Central memory CD8-positive, alpha-beta T cell (primary cell): ENCODE data around the gene GPR31.
A peak's percentile ranks its signal among the peaks of the same experiment; 100 is the strongest.

Source experiments
- ATAC-seq: fragments of 150-1000 bp; cut with Tn5 transposase; replicated peaks from 2 replicates; pipeline ENCODE4 v1.10.0; 2022; ENCODE audit warnings: mild to moderate bottlenecking, moderate FRiP score, moderate number of reproducible peaks; ENCODE audit not compliant: poor library complexity, severe bottlenecking; ENCODE audit errors: extremely low read depth
- DNase-seq, 2 donors: peaks; one replicate each; pipeline ENCODE4 v3.0.0; 2021; ENCODE audit warnings: low spot score in 2 of 2
- H3K27ac Mint-ChIP-seq: one replicate; pipeline ENCODE4 v1.8.0; 2022; ENCODE audit warnings: low read depth, mild to moderate bottlenecking, moderate library complexity, mixed read lengths
- H3K27me3 Mint-ChIP-seq: one replicate; pipeline ENCODE4 v1.8.0; 2022; ENCODE audit warnings: mixed read lengths
- H3K36me3 Mint-ChIP-seq: one replicate; pipeline ENCODE4 v1.8.0; 2022; ENCODE audit warnings: mild to moderate bottlenecking, moderate library complexity, mixed read lengths; ENCODE audit not compliant: insufficient read depth
- H3K4me1 Mint-ChIP-seq: one replicate; pipeline ENCODE4 v1.8.0; 2022; ENCODE audit warnings: mixed read lengths
- H3K4me3 Mint-ChIP-seq: one replicate; pipeline ENCODE4 v1.8.0; 2022; ENCODE audit warnings: mild to moderate bottlenecking, moderate library complexity, mixed read lengths
- H3K9me3 Mint-ChIP-seq: one replicate; pipeline ENCODE4 v1.8.0; 2022; ENCODE audit warnings: mixed read lengths

GPR31 gene

GRCh38 chr6:167119670-167120582, 37.9 kb downstream of the GPR31 start:
- Mint-ChIP-seq H3K4me3 (no peak overlapping the region), H3K27ac (peak overlapping the region; percentile 90), H3K27me3 (peaks cover 22% of the 10 kb centered on the region), H3K36me3 (peaks cover 8% of the 10 kb centered on the region), H3K9me3 (no peaks in the 10 kb centered on the region), H3K4me1 (peaks cover 64% of the 10 kb centered on the region)
- peak; percentile 89 for ATAC-seq
- DNase-seq: peak in 1 of 2 donors; percentile 68

DNA sequence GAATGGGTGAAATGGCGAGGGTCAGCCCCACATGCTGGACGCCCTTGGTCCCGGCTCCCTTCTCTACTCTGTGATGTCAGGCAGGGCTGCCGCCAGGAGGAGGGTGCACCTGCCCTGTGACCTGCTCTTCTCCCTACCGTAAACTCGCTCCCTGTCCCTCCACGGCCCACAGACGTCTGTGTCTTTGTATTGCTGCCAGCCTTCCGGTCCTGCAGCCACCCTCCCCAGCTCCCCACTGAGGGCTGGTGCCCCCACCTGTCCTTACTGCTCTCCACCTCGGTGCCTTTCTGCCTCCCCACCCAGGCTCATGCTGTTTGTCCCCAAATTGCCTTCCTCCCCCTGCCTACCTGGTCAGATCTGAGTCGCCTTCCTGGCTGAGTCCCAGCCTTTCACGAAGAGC, 38.9 kb downstream of the GPR31 start:
- no peaks in the 10 kb centered on the region for H3K9me3 Mint-ChIP-seq
- ATAC-seq: no peak
- no peak for DNase-seq
- peak overlapping the region; percentile 90 for H3K27ac Mint-ChIP-seq
- peaks cover 64% of the 10 kb centered on the region for H3K4me1 Mint-ChIP-seq
- peaks cover 22% of the 10 kb centered on the region for H3K27me3 Mint-ChIP-seq
- H3K36me3 Mint-ChIP-seq: peaks cover 12% of the 10 kb centered on the region
- peak overlapping the region; percentile 69 for H3K4me3 Mint-ChIP-seq

- H3K36me3 Mint-ChIP-seq: peaks cover 12% of the 10 kb centered on the region
- H3K27ac Mint-ChIP-seq: no peak overlapping the region
- DNase-seq (no peak), ATAC-seq (no peak)
- H3K4me1 Mint-ChIP-seq: peaks cover 61% of the 10 kb centered on the region
- H3K9me3 Mint-ChIP-seq: no peaks in the 10 kb centered on the region
- H3K27me3 Mint-ChIP-seq: peaks cover 22% of the 10 kb centered on the region
- H3K4me3 Mint-ChIP-seq: no peak overlapping the region
These were observed 39.8 kb downstream of the GPR31 start for GRCh38 chr6:167118006-167118405.

DNA sequence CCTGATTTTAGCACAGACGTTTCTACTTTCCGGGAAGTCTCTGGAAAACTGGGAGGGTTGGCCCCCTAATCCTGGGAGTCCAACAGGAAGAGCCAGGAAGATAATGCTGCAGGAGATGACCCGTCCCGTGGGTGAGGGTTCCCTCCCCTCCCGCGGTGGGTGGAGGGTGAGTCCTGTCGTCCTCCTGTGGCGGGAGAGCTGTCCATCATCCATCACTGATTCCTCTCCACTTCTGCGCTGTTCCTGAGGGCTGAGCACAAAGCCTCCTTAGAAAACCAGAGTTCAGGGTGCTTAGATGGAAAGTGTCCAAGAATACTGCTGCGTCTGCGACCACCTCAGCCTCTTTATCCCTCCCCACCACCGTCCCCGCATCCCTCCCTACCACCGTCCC, 40.9 kb downstream of the GPR31 start:
- no peak for DNase-seq
- no peak for ATAC-seq
- Mint-ChIP-seq H3K36me3 (peaks cover 12% of the 10 kb centered on the region), H3K27ac (no peak overlapping the region), H3K4me1 (peaks cover 59% of the 10 kb centered on the region), H3K9me3 (no peaks in the 10 kb centered on the region), H3K4me3 (no peak overlapping the region), H3K27me3 (peaks cover 32% of the 10 kb centered on the region)

DNA sequence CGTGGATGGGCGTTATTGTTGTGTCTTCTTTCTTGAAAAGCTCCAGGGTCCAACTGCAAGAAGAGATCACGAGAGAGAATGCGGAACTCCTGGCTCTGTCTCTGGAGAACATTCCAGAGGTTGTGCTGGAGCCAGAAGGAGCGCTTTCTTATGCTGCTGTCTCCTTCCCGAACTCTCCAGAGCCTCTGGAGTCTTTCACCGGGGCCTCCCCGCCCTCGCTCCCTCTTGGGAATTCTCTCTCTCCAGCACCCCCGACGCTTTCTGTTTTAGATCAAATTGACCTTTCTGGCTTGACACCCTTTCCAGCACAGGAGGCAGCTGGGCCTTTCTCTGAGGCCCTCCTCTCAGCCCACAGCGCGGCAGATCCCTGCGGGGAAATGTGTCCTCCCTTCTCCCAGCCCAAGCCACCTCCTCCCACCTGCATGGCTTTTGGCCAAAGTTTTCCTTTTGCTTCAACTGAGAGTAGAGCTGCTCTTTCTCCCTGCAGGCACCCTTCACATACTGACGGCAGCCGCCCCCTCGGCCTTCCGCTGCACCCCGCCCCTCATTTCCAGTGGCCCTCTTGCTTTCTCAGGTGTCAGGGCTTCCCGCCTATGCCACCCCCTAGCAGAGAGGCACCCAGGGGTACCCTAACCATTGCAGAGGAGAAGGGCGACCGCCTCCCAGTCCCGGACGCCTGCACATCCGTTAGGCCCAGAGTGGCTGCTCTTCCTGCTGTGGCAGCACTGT, 41.5 kb downstream of the GPR31 start:
- Mint-ChIP-seq H3K27ac (no peak overlapping the region), H3K27me3 (peaks cover 38% of the 10 kb centered on the region), H3K4me1 (peaks cover 59% of the 10 kb centered on the region), H3K4me3 (no peak overlapping the region), H3K36me3 (peaks cover 12% of the 10 kb centered on the region), H3K9me3 (no peaks in the 10 kb centered on the region)
- DNase-seq (no peak), ATAC-seq (no peak)

GRCh38 chr6:167115054-167115453, 42.7 kb downstream of the GPR31 start:
- Mint-ChIP-seq H3K9me3 (no peaks in the 10 kb centered on the region), H3K27me3 (peaks cover 48% of the 10 kb centered on the region), H3K36me3 (peaks cover 12% of the 10 kb centered on the region), H3K4me3 (no peak overlapping the region), H3K4me1 (peaks cover 55% of the 10 kb centered on the region), H3K27ac (no peak overlapping the region)
- DNase-seq (no peak), ATAC-seq (no peak)

DNA sequence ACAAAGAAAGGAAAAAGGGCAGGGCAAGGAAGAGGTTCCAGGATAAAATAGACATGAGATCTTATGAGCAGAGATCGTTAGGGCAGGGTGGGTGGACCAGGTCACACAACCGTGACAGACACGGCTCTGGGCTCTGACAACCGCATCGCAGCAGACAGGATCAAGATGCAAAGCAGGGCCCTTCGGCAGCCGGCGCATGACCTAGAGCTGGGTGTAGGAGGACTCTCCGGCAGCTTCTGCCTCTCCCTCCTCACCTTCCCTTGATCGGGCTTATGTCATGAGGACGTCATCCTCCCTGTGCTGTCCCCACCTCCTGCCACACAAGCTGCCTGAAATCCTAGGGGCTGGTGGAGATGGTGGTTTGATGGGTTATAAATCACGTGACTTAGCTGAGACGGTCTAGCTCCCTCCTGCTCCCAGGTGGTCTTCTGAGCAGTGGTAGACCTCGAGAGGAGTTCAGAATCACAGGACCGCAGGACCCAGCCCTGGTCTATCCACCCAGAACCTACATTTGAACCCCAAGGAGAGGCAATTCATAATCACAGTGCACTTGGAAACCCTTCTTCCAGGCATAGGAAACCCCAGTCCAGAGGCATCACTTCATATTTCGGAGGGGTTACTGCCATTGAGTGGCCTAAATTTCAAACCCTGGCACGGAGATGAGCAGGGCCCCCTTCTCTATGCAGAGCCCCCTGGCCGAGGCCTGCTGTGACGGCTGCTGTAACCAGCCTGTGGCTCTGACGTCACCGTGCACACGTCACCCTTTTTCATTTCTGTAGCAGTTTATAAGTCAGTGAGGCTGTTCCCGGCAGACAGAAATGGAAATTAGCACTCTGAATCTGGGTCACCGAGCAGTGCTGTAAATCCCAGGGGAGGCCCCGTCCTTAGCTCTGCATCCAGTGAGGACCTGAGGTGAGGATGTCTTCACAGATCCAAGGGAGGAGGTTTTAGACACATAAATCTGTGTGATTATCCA, 43.6 kb downstream of the GPR31 start:
- Mint-ChIP-seq H3K27ac (peak overlapping the region; percentile 50), H3K4me3 (no peak overlapping the region), H3K27me3 (peaks cover 56% of the 10 kb centered on the region), H3K4me1 (peaks cover 46% of the 10 kb centered on the region), H3K36me3 (peaks cover 6% of the 10 kb centered on the region), H3K9me3 (no peaks in the 10 kb centered on the region)
- DNase-seq (peak in 1 of 2 donors; percentile 28), ATAC-seq (peak; percentile 63)

DNA sequence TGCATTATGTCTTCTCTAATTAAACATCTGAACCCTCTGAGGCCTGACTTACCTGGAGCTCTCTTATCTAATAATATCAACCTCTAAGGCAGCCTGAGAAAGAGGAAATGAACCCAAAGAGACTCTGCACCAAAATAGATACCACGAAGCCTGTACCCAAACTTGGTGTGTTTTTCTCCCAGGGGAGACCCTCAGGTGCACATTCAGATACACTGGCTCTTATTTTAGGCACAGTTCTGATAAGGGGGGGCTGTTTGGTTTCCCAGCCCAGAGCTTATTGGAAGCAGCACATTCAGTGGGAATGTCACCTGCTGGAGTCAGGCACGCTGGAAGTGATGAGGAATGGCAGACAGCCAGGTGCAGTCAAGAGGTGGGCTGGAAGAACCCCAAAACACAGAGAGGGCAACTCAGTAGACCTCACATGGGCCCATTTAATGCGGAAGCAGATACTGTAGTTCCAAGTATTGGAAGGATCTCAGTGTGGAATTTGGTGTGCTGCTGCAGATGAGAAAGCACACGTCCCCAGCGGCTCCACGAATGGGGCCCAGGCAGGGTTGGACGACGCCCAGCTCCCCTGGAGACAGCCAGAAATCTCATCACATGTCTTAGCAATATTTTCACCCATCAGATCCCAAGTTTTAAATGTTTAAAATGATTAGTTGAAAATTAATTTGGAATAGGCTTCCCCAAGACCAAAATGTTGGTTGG, 44.6 kb downstream of the GPR31 start:
- no peaks in the 10 kb centered on the region for H3K9me3 Mint-ChIP-seq
- H3K27ac Mint-ChIP-seq: peak overlapping the region; percentile 50
- peaks cover 62% of the 10 kb centered on the region for H3K27me3 Mint-ChIP-seq
- H3K36me3 Mint-ChIP-seq: peaks cover 8% of the 10 kb centered on the region
- ATAC-seq: no peak
- peaks cover 36% of the 10 kb centered on the region for H3K4me1 Mint-ChIP-seq
- H3K4me3 Mint-ChIP-seq: peak overlapping the region; percentile 57
- DNase-seq: no peak

DNA sequence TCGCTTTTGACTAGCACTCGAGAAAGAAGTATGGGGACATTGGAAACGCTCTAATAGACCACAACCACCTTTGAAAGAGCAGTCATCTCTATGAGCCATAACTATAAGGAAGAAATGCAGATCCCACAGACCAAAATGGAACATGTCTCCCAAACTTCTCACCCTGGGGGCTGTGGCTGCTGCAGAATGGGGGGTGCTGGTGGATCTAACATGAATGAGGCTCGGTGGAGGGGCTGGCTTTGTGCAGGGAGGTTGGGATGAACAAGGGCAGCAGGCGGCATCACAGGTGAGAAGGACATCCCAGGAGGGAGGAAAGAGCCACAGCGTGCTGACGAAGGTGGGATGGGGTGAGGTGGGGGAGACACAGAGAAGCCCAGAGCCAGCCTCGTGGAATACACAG, 45.4 kb downstream of the GPR31 start:
- Mint-ChIP-seq H3K36me3 (peaks cover 8% of the 10 kb centered on the region), H3K4me1 (peaks cover 28% of the 10 kb centered on the region), H3K4me3 (peak overlapping the region; percentile 57), H3K27me3 (peaks cover 56% of the 10 kb centered on the region), H3K9me3 (no peaks in the 10 kb centered on the region), H3K27ac (peak overlapping the region; percentile 50)
- no peak for ATAC-seq
- DNase-seq: no peak

DNA sequence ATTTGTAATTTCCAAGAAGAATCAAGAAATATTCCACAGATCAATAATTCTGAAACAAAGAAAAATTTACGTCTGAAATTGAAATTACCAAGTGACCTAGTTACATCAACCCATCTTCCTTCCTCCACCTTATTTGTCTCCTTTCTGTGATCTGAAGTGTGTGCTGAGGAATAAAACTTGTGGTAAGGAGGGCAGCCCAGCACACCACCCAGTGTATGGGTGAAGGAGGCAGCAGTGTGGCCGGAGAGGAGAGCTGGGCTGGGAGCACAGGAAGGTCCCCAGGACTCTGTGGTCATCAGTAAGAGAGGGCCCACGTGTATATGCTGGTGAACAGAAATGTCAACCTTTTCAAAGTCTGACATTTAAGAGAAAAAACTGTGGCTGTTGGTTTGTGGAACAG, 46.2 kb downstream of the GPR31 start:
- H3K9me3 Mint-ChIP-seq: no peaks in the 10 kb centered on the region
- H3K27me3 Mint-ChIP-seq: peaks cover 51% of the 10 kb centered on the region
- ATAC-seq (no peak), DNase-seq (no peak)
- H3K4me3 Mint-ChIP-seq: peak overlapping the region; percentile 57
- H3K4me1 Mint-ChIP-seq: peaks cover 28% of the 10 kb centered on the region
- peak overlapping the region; percentile 50 for H3K27ac Mint-ChIP-seq
- H3K36me3 Mint-ChIP-seq: peaks cover 6% of the 10 kb centered on the region

- H3K9me3 Mint-ChIP-seq: no peaks in the 10 kb centered on the region
- no peak for ATAC-seq
- H3K4me1 Mint-ChIP-seq: peaks cover 26% of the 10 kb centered on the region
- DNase-seq: no peak
- peaks cover 6% of the 10 kb centered on the region for H3K36me3 Mint-ChIP-seq
- no peak overlapping the region for H3K27ac Mint-ChIP-seq
- peaks cover 42% of the 10 kb centered on the region for H3K27me3 Mint-ChIP-seq
- no peak overlapping the region for H3K4me3 Mint-ChIP-seq
These were observed 48.1 kb downstream of the GPR31 start for GRCh38 chr6:167109651-167110050.
